ENCODE data around the gene GMPR2. TPM values are rescaled to one million over a fixed set of nuclear protein-coding genes. Genes with fewer than 3 reads are reported as not detected.
A peak's percentile ranks its signal among the peaks of the same experiment; 100 is the strongest.
"Not testable (repeated sequence)": the region's sequence is repeated elsewhere in the genome, so short reads cannot be mapped to it uniquely, and the experiment has no call there.

GMPR2 gene
- total and polyA plus RNA-seq, 8 donors = 63.6 to 117 (median 106) TPM

- TF ChIP-seq, protein P1, sequence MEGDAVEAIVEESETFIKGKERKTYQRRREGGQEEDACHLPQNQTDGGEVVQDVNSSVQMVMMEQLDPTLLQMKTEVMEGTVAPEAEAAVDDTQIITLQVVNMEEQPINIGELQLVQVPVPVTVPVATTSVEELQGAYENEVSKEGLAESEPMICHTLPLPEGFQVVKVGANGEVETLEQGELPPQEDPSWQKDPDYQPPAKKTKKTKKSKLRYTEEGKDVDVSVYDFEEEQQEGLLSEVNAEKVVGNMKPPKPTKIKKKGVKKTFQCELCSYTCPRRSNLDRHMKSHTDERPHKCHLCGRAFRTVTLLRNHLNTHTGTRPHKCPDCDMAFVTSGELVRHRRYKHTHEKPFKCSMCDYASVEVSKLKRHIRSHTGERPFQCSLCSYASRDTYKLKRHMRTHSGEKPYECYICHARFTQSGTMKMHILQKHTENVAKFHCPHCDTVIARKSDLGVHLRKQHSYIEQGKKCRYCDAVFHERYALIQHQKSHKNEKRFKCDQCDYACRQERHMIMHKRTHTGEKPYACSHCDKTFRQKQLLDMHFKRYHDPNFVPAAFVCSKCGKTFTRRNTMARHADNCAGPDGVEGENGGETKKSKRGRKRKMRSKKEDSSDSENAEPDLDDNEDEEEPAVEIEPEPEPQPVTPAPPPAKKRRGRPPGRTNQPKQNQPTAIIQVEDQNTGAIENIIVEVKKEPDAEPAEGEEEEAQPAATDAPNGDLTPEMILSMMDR (IDR thresholded peaks at IDR 0.05) = peak in 1 of 2 donors; percentile 15
- Histone ChIP-seq H3K36me3 (peaks cover 0 to 43% of the 10 kb centered on the region in 2 donors), H3K27ac (peak within 1 kb of the TSS; percentile 98 to 100), H3K4me1 (peaks cover 9 to 45% of the 10 kb centered on the region in 2 donors), H3K9me3 (no peaks in the 10 kb centered on the region), H3K27me3 (no peaks in the 10 kb centered on the region), H3K4me3 (peak within 1 kb of the TSS; percentile 64 to 77)
- DNase-seq (peak; percentile 95 to 98 (median 98)), ATAC-seq (peak; percentile 91)
- intact Hi-C loops (cut with DNase I) = no loop called here
Measured at GRCh38 chr14:24212924-24213865, 19.5 kb upstream of the GMPR2 start, which contains the start of gene CHMP4A. TSS of gene CHMP4A (minus strand) at chr14:24213488. CDS start at chr14:24213439, 49 bp downstream.

- intact Hi-C loops (cut with DNase I) = no loop called here
- H3K9me3 ChIP-seq = no peaks in the 10 kb centered on the region
- H3K4me3 ChIP-seq = peak overlapping the region; percentile 64 to 77
- DNase-seq (no peak), ATAC-seq (no peak)
- peak overlapping the region; percentile 98 to 100 for H3K27ac ChIP-seq
- H3K27me3 ChIP-seq = no peaks in the 10 kb centered on the region
- H3K4me1 ChIP-seq = peaks cover 9 to 45% of the 10 kb centered on the region in 2 donors
- H3K36me3 ChIP-seq = peaks cover 0 to 35% of the 10 kb centered on the region in 2 donors
- TF ChIP-seq, protein P1 (IDR thresholded peaks at IDR 0.05) = no peak
Measured at GRCh38 chr14:24213866-24214662, 18.7 kb upstream of the GMPR2 start.

DNA sequence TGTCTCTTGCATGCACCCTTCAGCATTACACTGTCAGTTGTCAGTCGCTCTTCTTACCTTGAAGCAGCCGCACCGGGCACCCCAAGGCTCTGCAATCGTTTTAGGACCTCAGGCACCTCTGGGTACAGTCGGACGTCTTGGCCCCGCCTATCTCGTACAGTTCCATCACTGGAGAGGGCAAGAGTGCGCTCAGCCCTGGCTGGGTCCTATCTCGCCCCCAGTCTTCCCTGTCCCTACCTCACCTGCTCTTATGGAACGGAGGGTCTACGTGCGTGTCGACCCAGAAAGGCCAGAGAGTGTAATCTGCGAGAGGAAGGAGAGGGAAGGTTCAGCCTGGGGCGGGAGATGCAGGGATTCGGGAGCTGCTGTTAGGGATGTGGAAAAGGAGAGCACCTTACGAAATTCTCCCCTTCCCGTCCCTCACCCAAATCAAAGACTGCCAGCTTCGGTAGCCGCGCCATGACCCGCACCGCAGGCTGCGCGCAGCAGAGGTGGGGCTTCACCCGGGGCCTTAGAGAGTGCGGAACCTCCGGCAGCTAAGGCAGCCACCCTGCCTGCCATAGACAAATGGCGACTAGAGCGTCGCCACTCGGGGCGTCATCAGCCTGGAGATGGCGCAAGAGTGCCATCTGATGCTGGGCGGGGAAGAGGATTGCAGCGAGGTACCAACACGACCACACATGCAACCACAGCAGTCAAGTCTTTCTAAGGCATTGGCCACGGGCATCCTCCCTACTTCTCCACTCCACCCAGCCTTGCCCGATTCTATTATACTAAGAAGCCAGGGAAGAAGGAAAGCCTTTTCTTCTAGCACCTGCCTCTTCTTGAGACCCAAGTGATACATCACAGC, 17.0 kb upstream of the GMPR2 start, which contains the start of gene MDP1:
Gene MDP1 (minus strand): TSS at position 572 of the 850 bp plus-strand sequence. CDS start 111 bp downstream, at position 461.
- Histone ChIP-seq H3K9me3 (no peaks in the 10 kb centered on the region), H3K27ac (peak within 1 kb of the TSS; percentile 92 to 95), H3K36me3 (peaks cover 0 to 18% of the 10 kb centered on the region in 2 donors), H3K4me1 (peaks cover 9 to 45% of the 10 kb centered on the region in 2 donors), H3K27me3 (no peaks in the 10 kb centered on the region), H3K4me3 (peak within 1 kb of the TSS; percentile 69 to 70)
- DNase-seq (peak; percentile 83 to 95 (median 92)), ATAC-seq (peak; percentile 83)
- TF ChIP-seq, protein P1 (IDR thresholded peaks at IDR 0.05) = peak; percentile 12 to 22
- intact Hi-C loops (cut with DNase I) = no loop called here

GRCh38 chr14:24216345-24216699, 16.4 kb upstream of the GMPR2 start:
- intact Hi-C loops (cut with DNase I) = no loop called here
- no peak for ATAC-seq

GRCh38 chr14:24216876-24217275, 15.9 kb upstream of the GMPR2 start:
- intact Hi-C loops (cut with DNase I) = not testable (repeated sequence)

More at GRCh38 chr14:24216345-24216699, 16.4 kb upstream of the GMPR2 start:
- no peaks in the 10 kb centered on the region for H3K27me3 ChIP-seq
- TF ChIP-seq, protein P1 (IDR thresholded peaks at IDR 0.05) = no peak
- no peak overlapping the region for H3K4me3 ChIP-seq
- peaks cover 9 to 42% of the 10 kb centered on the region in 2 donors for H3K4me1 ChIP-seq
- H3K9me3 ChIP-seq = no peaks in the 10 kb centered on the region
- H3K36me3 ChIP-seq = peaks cover 0 to 12% of the 10 kb centered on the region in 2 donors
- H3K27ac ChIP-seq = peak overlapping the region in 1 of 2 donors; percentile 95
- DNase-seq = no peak

More at GRCh38 chr14:24216876-24217275, 15.9 kb upstream of the GMPR2 start:
- H3K27ac ChIP-seq, H3K27me3 ChIP-seq, H3K36me3 ChIP-seq, ATAC-seq, DNase-seq, H3K4me3 ChIP-seq, H3K9me3 ChIP-seq: not testable (repeated sequence)
- peaks cover 9 to 36% of the 10 kb centered on the region in 2 donors for H3K4me1 ChIP-seq
